ENCODE results near the gene NPFF. TPM values are rescaled to one million over a fixed set of nuclear protein-coding genes. Genes with fewer than 3 reads are reported as not detected.

The NPFF gene
- total and polyA plus RNA-seq, 2 of the 13 experiments (the other 11 are each of a cell fraction or from before 2014, with no cell fraction given), result not detected

- TF ChIP-seq ZNF274 (CRISPR knock-in tag; IDR thresholded peaks at IDR 0.05) (no peak), POLR2AphosphoS5 (IDR thresholded peaks at IDR 0.05; ENCODE audit: low read depth, low read length) (peak; percentile 56; the same call in 1 of the 2 replicates), RERE (CRISPR knock-in tag; IDR thresholded peaks at IDR 0.05; ENCODE audit: low read depth) (no peak), THAP11 (CRISPR knock-in tag; IDR thresholded peaks at IDR 0.05) (no peak), CREB1 (IDR thresholded peaks at IDR 0.05) (no peak), CREB1 (CRISPR knock-in tag; IDR thresholded peaks at IDR 0.05) (no peak), SSRP1 (CRISPR knock-in tag; IDR thresholded peaks at IDR 0.05) (peak; percentile 93), ZNF605 (CRISPR knock-in tag; IDR thresholded peaks at IDR 0.05) (no peak), ZNF660 (CRISPR knock-in tag; IDR thresholded peaks at IDR 0.05; ENCODE audit: borderline replicate concordance, low read depth) (no peak), PCBP1 (IDR thresholded peaks at IDR 0.05; ENCODE audit: borderline replicate concordance, low read depth, low read length) (no peak), RFX1 (IDR thresholded peaks at IDR 0.05) (no peak), ZC3H4 (CRISPR knock-in tag; IDR thresholded peaks at IDR 0.05; ENCODE audit: borderline replicate concordance) (peak; percentile 54; the same call in 1 of the 2 replicates), SPEN (CRISPR knock-in tag; IDR thresholded peaks at IDR 0.05; ENCODE audit: low read depth) (no peak), ZNF160 (CRISPR knock-in tag; IDR thresholded peaks at IDR 0.05) (no peak), AKAP8 (CRISPR knock-in tag; IDR thresholded peaks at IDR 0.05) (peak; percentile 11; the same call in 1 of the 2 replicates), TBL1XR1 (IDR thresholded peaks at IDR 0.05; ENCODE audit: borderline replicate concordance, low read length, partially characterized antibody) (no peak), SKI (IDR thresholded peaks at IDR 0.05; ENCODE audit: partially characterized antibody) (no peak), REPIN1 (CRISPR knock-in tag; IDR thresholded peaks at IDR 0.05; ENCODE audit: borderline replicate concordance, low read depth) (peak; percentile 52; the same call in 1 of the 2 replicates), RARG (CRISPR knock-in tag; IDR thresholded peaks at IDR 0.05; ENCODE audit: low read depth) (no peak), SOX6 (IDR thresholded peaks at IDR 0.05) (no peak), SOX6 (CRISPR knock-in tag; IDR thresholded peaks at IDR 0.05) (no peak), NPAS2 (CRISPR knock-in tag; IDR thresholded peaks at IDR 0.05; ENCODE audit: borderline replicate concordance) (no peak)
- TF ChIP-seq, protein P1, sequence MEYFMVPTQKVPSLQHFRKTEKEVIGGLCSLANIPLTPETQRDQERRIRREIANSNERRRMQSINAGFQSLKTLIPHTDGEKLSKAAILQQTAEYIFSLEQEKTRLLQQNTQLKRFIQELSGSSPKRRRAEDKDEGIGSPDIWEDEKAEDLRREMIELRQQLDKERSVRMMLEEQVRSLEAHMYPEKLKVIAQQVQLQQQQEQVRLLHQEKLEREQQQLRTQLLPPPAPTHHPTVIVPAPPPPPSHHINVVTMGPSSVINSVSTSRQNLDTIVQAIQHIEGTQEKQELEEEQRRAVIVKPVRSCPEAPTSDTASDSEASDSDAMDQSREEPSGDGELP (IDR thresholded peaks at IDR 0.05; ENCODE audit: borderline replicate concordance, low read depth), result no peak
Observed at GRCh38 chr12:53483225-53483978, 23.9 kb downstream of the NPFF start (continued).
